Measurements from ENCODE around the gene CUL2. TPM values are rescaled to one million over a fixed set of nuclear protein-coding genes. Genes with fewer than 3 reads are reported as not detected.

CUL2 gene
- 10 to 100 TPM in 5 of 6 donors, 1 to 10 TPM in 1; 8.3 to 20.0 (median 13.2) TPM for total RNA-seq
- polyA plus RNA-seq = 1 to 10 TPM; 3.6 to 7.6 TPM

DNA sequence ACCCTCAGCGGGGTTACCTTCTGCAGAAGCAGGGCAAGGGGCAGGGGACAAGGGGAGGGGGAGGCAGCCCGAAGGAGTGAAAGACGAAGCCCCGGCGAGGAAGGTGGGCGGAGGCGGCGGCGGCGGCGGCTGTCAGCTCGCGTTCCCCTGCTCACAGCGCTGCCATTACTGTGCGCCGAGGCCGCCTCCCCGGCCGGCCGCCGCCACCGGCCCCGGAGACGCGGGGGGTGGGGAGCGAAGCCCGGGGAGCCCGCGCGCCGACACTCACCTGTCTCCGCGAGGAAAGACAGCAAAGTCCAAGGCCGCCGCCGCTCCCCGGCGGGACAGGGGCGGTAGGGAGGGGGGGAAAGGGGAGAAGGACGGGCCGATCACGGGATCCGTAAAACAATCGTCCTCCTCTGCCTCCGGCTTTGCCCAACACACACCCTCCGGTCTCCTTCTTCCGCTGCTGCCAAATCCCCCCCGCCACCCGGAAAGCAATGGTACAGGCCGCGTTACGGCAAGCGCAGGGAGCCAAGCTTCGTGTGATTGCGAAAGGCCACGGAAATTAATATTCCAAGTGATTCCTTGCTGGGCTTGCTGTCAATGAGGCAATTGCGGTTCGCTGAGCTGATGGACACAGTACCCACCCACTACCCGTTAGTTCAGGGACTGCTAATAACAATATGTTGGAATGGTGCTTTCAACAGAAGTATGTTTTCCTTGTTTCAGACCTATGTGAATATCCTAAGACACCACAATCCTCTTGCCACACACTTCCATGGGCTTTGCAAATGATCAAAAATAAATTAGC is at the start of gene CUL2:
Gene CUL2, minus strand, starts transcription at position 180 of the 793 bp plus-strand sequence. CDS start 19,024 bp downstream, outside the sequence.
- FAIRE-seq = no peak
- WGBS, 2 donors = 0 to 1% methylated on average over 43 to 59 of the region's 59 CpGs
- ATAC-seq = peak; percentile 96 to 98 (median 98)
- H3K27ac ChIP-seq = peak within 1 kb of the TSS; percentile 68 to 91 (median 80)
- intact Hi-C loops (cut with DNase I) = no loop called here
- H3K4me1 ChIP-seq = peaks cover 5 to 23% (median 11%) of the 10 kb centered on the region in 3 donors
- H3K4me3 ChIP-seq = peak within 1 kb of the TSS; percentile 52 to 89 (median 77)
- DNase-seq = peak; percentile 89 to 95 (median 94)
- no peak for TF ChIP-seq CTCF (IDR thresholded peaks at IDR 0.05)
- H3K27me3 ChIP-seq = no peaks in the 10 kb centered on the region
- no peaks in the 10 kb centered on the region for H3K9me3 ChIP-seq
- H3K36me3 ChIP-seq = no peaks in the 10 kb centered on the region

DNA sequence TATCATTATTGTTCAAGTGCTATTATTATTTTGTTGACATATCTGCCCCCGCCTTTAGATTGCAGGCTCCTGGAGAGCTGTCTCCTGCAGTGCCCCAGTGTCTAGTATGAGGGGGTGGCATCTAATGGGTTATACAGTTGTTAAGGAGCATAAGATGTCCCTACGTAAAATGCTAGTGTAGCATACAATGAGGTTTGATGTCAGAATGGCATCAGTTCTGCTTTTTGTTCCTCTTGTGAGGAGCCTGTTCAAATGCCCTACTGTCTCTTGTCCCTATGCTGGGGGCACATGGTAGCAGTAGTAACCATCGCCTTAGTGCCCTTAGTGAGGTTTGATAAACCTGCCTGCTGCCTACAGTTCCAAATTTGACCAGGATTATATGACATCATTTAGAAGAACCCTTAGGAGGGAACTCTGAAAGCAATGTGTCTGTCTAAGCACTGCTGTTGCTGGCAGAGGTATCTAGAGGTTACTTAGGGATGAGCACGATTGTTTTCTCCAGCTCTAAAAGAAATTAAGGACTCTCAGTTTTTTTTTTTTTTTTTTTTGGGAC is 46.2 kb upstream of the CUL2 start:
- peaks cover 0 to 8% (median 0%) of the 10 kb centered on the region in 3 donors for H3K4me1 ChIP-seq
- H3K27me3 ChIP-seq = no peaks in the 10 kb centered on the region
- H3K4me3 ChIP-seq = no peak overlapping the region
- H3K9me3 ChIP-seq = no peaks in the 10 kb centered on the region
- intact Hi-C loops (cut with DNase I) = no loop called here
- no peak for TF ChIP-seq CTCF (IDR thresholded peaks at IDR 0.05)
- WGBS, 2 donors = 90 to 92% methylated on average over 4 of the region's 4 CpGs
- no peak for DNase-seq
- no peaks in the 10 kb centered on the region for H3K36me3 ChIP-seq
- no peak for FAIRE-seq
- H3K27ac ChIP-seq = no peak overlapping the region
- ATAC-seq = peak in 2 of 4 donors; percentile 35 to 41

- intact Hi-C loops (cut with DNase I) = no loop called here
Observed at GRCh38 chr10:35135861-35136260, 45.7 kb upstream of the CUL2 start.

DNA sequence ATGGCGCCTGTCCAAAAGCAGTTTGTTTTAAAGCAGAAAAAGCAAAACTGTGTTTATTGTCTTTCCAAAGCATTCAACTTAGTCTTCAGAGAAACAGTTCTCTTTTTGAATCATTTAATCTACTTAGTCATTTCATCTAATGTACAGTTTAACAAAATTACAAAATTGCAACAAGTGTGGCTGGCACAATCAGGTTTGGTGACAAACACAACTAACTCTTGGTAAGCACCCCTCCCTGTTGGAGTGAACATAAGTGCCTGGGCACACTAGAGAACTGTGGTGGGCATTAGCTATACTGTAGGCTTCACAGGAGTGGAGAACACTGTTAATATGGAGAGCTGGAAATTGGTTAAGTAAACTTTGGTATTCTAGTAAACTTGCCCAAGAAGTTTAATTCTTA is 43.4 kb upstream of the CUL2 start:
- no peak overlapping the region for H3K27ac ChIP-seq
- H3K27me3 ChIP-seq = no peaks in the 10 kb centered on the region
- H3K4me1 ChIP-seq = peaks cover 5 to 21% (median 8%) of the 10 kb centered on the region in 3 donors
- DNase-seq = no peak
- WGBS, 2 donors = 95 to 96% methylated on average over 1 of the region's 1 CpG
- H3K36me3 ChIP-seq = no peaks in the 10 kb centered on the region
- intact Hi-C loops (cut with DNase I) = no loop called here
- H3K9me3 ChIP-seq = no peaks in the 10 kb centered on the region
- no peak for FAIRE-seq
- no peak for TF ChIP-seq CTCF (IDR thresholded peaks at IDR 0.05)
- H3K4me3 ChIP-seq = no peak overlapping the region
- ATAC-seq = no peak

More at GRCh38 chr10:35135861-35136260, 45.7 kb upstream of the CUL2 start:
- DNase-seq = no peak
- WGBS, 2 donors = 80 to 85% methylated on average over 5 of the region's 5 CpGs
- H3K4me3 ChIP-seq = no peak overlapping the region
- H3K9me3 ChIP-seq = no peaks in the 10 kb centered on the region
- ATAC-seq = no peak
- H3K4me1 ChIP-seq = peaks cover 0 to 10% (median 0%) of the 10 kb centered on the region in 3 donors
- H3K27ac ChIP-seq = no peak overlapping the region
- FAIRE-seq = no peak
- H3K36me3 ChIP-seq = no peaks in the 10 kb centered on the region
- H3K27me3 ChIP-seq = no peaks in the 10 kb centered on the region
- no peak for TF ChIP-seq CTCF (IDR thresholded peaks at IDR 0.05)
